ENCODE measurements around the gene CDC42EP5. TPM values are rescaled to one million over a fixed set of nuclear protein-coding genes. Genes with fewer than 3 reads are reported as not detected.

CDC42EP5 gene
- total and polyA plus RNA-seq, 2 donors (not counting 1 experiment from before 2014, with no cell fraction given) = not detected

GRCh38 chr19:54485851-54486250, 12.8 kb upstream of the CDC42EP5 start:
- H3K27me3 ChIP-seq (replicated peaks in 1 of 4; ENCODE audit: control extremely low read depth in 1 of 4, control insufficient read depth in 3 of 4, insufficient read depth in 4 of 4, low read length in 3 of 4) = peaks cover 0 to 13% (median 5%) of the 10 kb centered on the region in 4 experiments
- no peak for TF ChIP-seq EZH2 (IDR thresholded peaks at IDR 0.05; ENCODE audit: borderline replicate concordance, insufficient read depth, low read depth, low read length, poor library complexity, severe bottlenecking)
- H3K9me3 ChIP-seq (ENCODE audit: control extremely low read depth in 1 of 3, control insufficient read depth in 2 of 3, insufficient read depth in 1 of 3, low read length in 2 of 3) = no peaks in the 10 kb centered on the region
- Mint-ChIP-seq H3K4me3 (no peak overlapping the region), H3K4me1 (peaks cover 15% of the 10 kb centered on the region), H3K27me3 (peaks cover 34% of the 10 kb centered on the region), H3K27ac (no peak overlapping the region), H3K9me3 (ENCODE audit: insufficient read depth) (no peaks in the 10 kb centered on the region)
- ChIA-PET CTCF (interaction anchor here (0.6 to 1.4 kb wide), 3 partner anchors 59 to 190 kb away, joined by 3 to 4 read pairs (median 3); no protein-coding TSS in a partner anchor), POLR2A (no interaction called here)
- ATAC-seq (ENCODE audit: low read depth) = no peak
- H2AFZ ChIP-seq (ENCODE audit: insufficient read depth, low read depth, low read length, poor library complexity, severe bottlenecking) = no peak overlapping the region
- 0% methylated on average over 1 of the region's 5 CpGs for WGBS (ENCODE audit: insufficient coverage)
- no peak for DNase-seq
- peaks cover 15 to 20% of the 10 kb centered on the region in 2 donors for H3K4me1 ChIP-seq (ENCODE audit: control insufficient read depth in 2 of 2, insufficient read depth in 2 of 2, low read length in 2 of 2)
- no peak overlapping the region for H3K27ac ChIP-seq (ENCODE audit: low read length in 2 of 2)
- no peaks in the 10 kb centered on the region for H4K20me1 ChIP-seq (ENCODE audit: control insufficient read depth, insufficient read depth, low read length, poor library complexity, severe bottlenecking)
- H3K9ac ChIP-seq (ENCODE audit: low read length) = no peak overlapping the region
- H3K36me3 ChIP-seq (replicated peaks in 1 of 2; ENCODE audit: control extremely low read depth in 1 of 2, control insufficient read depth in 1 of 2, extremely low read depth in 1 of 2, insufficient read depth in 2 of 2, low read length in 1 of 2) = no peaks in the 10 kb centered on the region
- intact Hi-C loops (cut with micrococcal nuclease) = loop anchor here (10.0 kb wide), 1 partner anchor 429 kb away; no protein-coding TSS in a partner anchor
- no peak overlapping the region for H3K4me2 ChIP-seq (replicated peaks; ENCODE audit: low read depth, low read length, poor library complexity, severe bottlenecking)
- H3K4me3 ChIP-seq (ENCODE audit: control extremely low read depth in 1 of 5, extremely low read depth in 1 of 5, insufficient read depth in 1 of 5, low read depth in 2 of 5, low read length in 4 of 5) = no peak overlapping the region
- H3K79me2 ChIP-seq (ENCODE audit: control insufficient read depth, insufficient read depth, low read length) = no peaks in the 10 kb centered on the region

- Histone ChIP-seq H4K20me1 (ENCODE audit: control insufficient read depth, insufficient read depth, low read length, poor library complexity, severe bottlenecking) (no peaks in the 10 kb centered on the region), H3K27ac (ENCODE audit: low read length in 2 of 2) (no peak overlapping the region), H3K79me2 (ENCODE audit: control insufficient read depth, insufficient read depth, low read length) (no peaks in the 10 kb centered on the region), H3K9ac (ENCODE audit: low read length) (no peak overlapping the region), H3K9me3 (ENCODE audit: control extremely low read depth in 1 of 3, control insufficient read depth in 2 of 3, insufficient read depth in 1 of 3, low read length in 2 of 3) (no peaks in the 10 kb centered on the region), H3K4me2 (replicated peaks; ENCODE audit: low read depth, low read length, poor library complexity, severe bottlenecking) (no peak overlapping the region), H3K4me1 (ENCODE audit: control insufficient read depth in 2 of 2, insufficient read depth in 2 of 2, low read length in 2 of 2) (peaks cover 15 to 24% of the 10 kb centered on the region in 2 donors), H3K27me3 (replicated peaks in 1 of 4; ENCODE audit: control extremely low read depth in 1 of 4, control insufficient read depth in 3 of 4, insufficient read depth in 4 of 4, low read length in 3 of 4) (peaks cover 0 to 15% (median 5%) of the 10 kb centered on the region in 4 experiments), H3K4me3 (ENCODE audit: control extremely low read depth in 1 of 5, extremely low read depth in 1 of 5, insufficient read depth in 1 of 5, low read depth in 2 of 5, low read length in 4 of 5) (no peak overlapping the region), H2AFZ (ENCODE audit: insufficient read depth, low read depth, low read length, poor library complexity, severe bottlenecking) (no peak overlapping the region), H3K36me3 (replicated peaks in 1 of 2; ENCODE audit: control extremely low read depth in 1 of 2, control insufficient read depth in 1 of 2, extremely low read depth in 1 of 2, insufficient read depth in 2 of 2, low read length in 1 of 2) (no peaks in the 10 kb centered on the region)
- H3K27ac Mint-ChIP-seq = no peak overlapping the region
- no peak for ATAC-seq (ENCODE audit: low read depth)
- CTCF ChIA-PET = no interaction called here
- WGBS (ENCODE audit: insufficient coverage) = 86% methylated on average over 10 of the region's 10 CpGs
- intact Hi-C loops (cut with micrococcal nuclease) = loop anchor here (10.0 kb wide), 1 partner anchor 430 kb away; no protein-coding TSS in a partner anchor
- no peak for DNase-seq
- H3K9me3 Mint-ChIP-seq (ENCODE audit: insufficient read depth) = no peaks in the 10 kb centered on the region
- peaks cover 38% of the 10 kb centered on the region for H3K27me3 Mint-ChIP-seq
- POLR2A ChIA-PET = no interaction called here
- H3K4me1 Mint-ChIP-seq = peaks cover 17% of the 10 kb centered on the region
- no peak overlapping the region for H3K4me3 Mint-ChIP-seq
- TF ChIP-seq CTCF (IDR thresholded peaks at IDR 0.05) (no peak), EZH2 (IDR thresholded peaks at IDR 0.05; ENCODE audit: borderline replicate concordance, insufficient read depth, low read depth, low read length, poor library complexity, severe bottlenecking) (no peak)
These were observed 11.4 kb upstream of the CDC42EP5 start for GRCh38 chr19:54484451-54484850.

Measured in B cell (primary cell).